ENCODE results near the gene CCR5.

The CCR5 gene

DNA sequence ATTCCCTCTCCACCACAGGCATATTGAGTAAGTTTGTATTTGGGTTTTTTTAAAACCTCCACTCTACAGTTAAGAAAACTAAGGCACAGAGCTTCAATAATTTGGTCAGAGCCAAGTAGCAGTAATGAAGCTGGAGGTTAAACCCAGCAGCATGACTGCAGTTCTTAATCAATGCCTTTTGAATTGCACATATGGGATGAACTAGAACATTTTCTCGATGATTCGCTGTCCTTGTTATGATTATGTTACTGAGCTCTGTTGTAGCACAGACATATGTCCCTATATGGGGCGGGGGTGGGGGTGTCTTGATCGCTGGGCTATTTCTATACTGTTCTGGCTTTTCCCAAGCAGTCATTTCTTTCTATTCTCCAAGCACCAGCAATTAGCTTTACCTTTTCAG is 1.6 kb upstream of the CCR5 start:
- H3K4me3 ChIP-seq (ENCODE audit: low read depth in 1 of 5, low read length in 5 of 5) = no peak overlapping the region
- H3K9me3 ChIP-seq (ENCODE audit: control insufficient read depth in 5 of 5, low read length in 5 of 5) = no peaks in the 10 kb centered on the region
- no peak overlapping the region for H3K9ac ChIP-seq (ENCODE audit: low read length in 5 of 5)
- peaks cover 0 to 6% (median 0%) of the 10 kb centered on the region in 5 donors for H3K4me1 ChIP-seq (ENCODE audit: control insufficient read depth in 5 of 5, insufficient read depth in 5 of 5, low read length in 5 of 5)
- H3K36me3 ChIP-seq (ENCODE audit: control insufficient read depth in 5 of 5, insufficient read depth in 5 of 5, low read length in 5 of 5) = no peaks in the 10 kb centered on the region
- no peak overlapping the region for H3K27ac ChIP-seq (ENCODE audit: low read depth, low read length)
- peaks cover 0 to 4% (median 0%) of the 10 kb centered on the region in 5 donors for H3K27me3 ChIP-seq (ENCODE audit: control insufficient read depth in 5 of 5, insufficient read depth in 4 of 5, low read length in 5 of 5)

DNA sequence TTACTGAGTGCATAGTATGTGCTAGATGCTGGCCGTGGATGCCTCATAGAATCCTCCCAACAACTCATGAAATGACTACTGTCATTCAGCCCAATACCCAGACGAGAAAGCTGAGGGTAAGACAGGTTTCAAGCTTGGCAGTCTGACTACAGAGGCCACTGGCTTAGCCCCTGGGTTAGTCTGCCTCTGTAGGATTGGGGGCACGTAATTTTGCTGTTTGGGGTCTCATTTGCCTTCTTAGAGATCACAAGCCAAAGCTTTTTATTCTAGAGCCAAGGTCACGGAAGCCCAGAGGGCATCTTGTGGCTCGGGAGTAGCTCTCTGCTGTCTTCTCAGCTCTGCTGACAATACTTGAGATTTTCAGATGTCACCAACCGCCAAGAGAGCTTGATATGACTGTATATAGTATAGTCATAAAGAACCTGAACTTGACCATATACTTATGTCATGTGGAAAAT is 1.0 kb upstream of the CCR5 start:
- Histone ChIP-seq H3K9ac (ENCODE audit: low read length in 5 of 5) (no peak overlapping the region), H3K4me1 (ENCODE audit: control insufficient read depth in 5 of 5, insufficient read depth in 5 of 5, low read length in 5 of 5) (peaks cover 0 to 6% (median 0%) of the 10 kb centered on the region in 5 donors), H3K9me3 (ENCODE audit: control insufficient read depth in 5 of 5, low read length in 5 of 5) (no peaks in the 10 kb centered on the region), H3K36me3 (ENCODE audit: control insufficient read depth in 5 of 5, insufficient read depth in 5 of 5, low read length in 5 of 5) (no peaks in the 10 kb centered on the region), H3K4me3 (ENCODE audit: low read depth in 1 of 5, low read length in 5 of 5) (no peak overlapping the region), H3K27me3 (ENCODE audit: control insufficient read depth in 5 of 5, insufficient read depth in 4 of 5, low read length in 5 of 5) (peaks cover 0 to 4% (median 2%) of the 10 kb centered on the region in 5 donors), H3K27ac (ENCODE audit: low read depth, low read length) (no peak overlapping the region)

DNA sequence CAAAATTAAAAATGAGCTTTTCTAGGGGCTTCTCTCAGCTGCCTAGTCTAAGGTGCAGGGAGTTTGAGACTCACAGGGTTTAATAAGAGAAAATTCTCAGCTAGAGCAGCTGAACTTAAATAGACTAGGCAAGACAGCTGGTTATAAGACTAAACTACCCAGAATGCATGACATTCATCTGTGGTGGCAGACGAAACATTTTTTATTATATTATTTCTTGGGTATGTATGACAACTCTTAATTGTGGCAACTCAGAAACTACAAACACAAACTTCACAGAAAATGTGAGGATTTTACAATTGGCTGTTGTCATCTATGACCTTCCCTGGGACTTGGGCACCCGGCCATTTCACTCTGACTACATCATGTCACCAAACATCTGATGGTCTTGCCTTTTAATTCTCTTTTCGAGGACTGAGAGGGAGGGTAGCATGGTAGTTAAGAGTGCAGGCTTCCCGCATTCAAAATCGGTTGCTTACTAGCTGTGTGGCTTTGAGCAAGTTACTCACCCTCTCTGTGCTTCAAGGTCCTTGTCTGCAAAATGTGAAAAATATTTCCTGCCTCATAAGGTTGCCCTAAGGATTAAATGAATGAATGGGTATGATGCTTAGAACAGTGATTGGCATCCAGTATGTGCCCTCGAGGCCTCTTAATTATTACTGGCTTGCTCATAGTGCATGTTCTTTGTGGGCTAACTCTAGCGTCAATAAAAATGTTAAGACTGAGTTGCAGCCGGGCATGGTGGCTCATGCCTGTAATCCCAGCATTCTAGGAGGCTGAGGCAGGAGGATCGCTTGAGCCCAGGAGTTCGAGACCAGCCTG is 984 bp downstream of the CCR5 start:
- Histone ChIP-seq H3K4me1 (ENCODE audit: control insufficient read depth in 5 of 5, insufficient read depth in 5 of 5, low read length in 5 of 5) (peaks cover 0 to 6% (median 0%) of the 10 kb centered on the region in 5 donors), H3K36me3 (ENCODE audit: control insufficient read depth in 5 of 5, insufficient read depth in 5 of 5, low read length in 5 of 5) (no peaks in the 10 kb centered on the region), H3K9me3 (ENCODE audit: control insufficient read depth in 5 of 5, low read length in 5 of 5) (no peaks in the 10 kb centered on the region), H3K27ac (ENCODE audit: low read depth, low read length) (no peak overlapping the region), H3K27me3 (ENCODE audit: control insufficient read depth in 5 of 5, insufficient read depth in 4 of 5, low read length in 5 of 5) (peaks cover 0 to 6% (median 0%) of the 10 kb centered on the region in 5 donors), H3K4me3 (ENCODE audit: low read depth in 1 of 5, low read length in 5 of 5) (no peak overlapping the region), H3K9ac (ENCODE audit: low read length in 5 of 5) (no peak overlapping the region)

DNA sequence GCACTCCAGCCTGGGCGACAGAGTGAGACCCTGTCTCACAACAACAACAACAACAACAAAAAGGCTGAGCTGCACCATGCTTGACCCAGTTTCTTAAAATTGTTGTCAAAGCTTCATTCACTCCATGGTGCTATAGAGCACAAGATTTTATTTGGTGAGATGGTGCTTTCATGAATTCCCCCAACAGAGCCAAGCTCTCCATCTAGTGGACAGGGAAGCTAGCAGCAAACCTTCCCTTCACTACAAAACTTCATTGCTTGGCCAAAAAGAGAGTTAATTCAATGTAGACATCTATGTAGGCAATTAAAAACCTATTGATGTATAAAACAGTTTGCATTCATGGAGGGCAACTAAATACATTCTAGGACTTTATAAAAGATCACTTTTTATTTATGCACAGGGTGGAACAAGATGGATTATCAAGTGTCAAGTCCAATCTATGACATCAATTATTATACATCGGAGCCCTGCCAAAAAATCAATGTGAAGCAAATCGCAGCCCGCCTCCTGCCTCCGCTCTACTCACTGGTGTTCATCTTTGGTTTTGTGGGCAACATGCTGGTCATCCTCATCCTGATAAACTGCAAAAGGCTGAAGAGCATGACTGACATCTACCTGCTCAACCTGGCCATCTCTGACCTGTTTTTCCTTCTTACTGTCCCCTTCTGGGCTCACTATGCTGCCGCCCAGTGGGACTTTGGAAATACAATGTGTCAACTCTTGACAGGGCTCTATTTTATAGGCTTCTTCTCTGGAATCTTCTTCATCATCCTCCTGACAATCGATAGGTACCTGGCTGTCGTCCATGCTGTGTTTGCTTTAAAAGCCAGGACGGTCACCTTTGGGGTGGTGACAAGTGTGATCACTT is 2.0 kb downstream of the CCR5 start:
- no peaks in the 10 kb centered on the region for H3K36me3 ChIP-seq (ENCODE audit: control insufficient read depth in 5 of 5, insufficient read depth in 5 of 5, low read length in 5 of 5)
- peaks cover 0 to 6% (median 0%) of the 10 kb centered on the region in 5 donors for H3K4me1 ChIP-seq (ENCODE audit: control insufficient read depth in 5 of 5, insufficient read depth in 5 of 5, low read length in 5 of 5)
- H3K27ac ChIP-seq (ENCODE audit: low read depth, low read length) = no peak overlapping the region
- H3K9me3 ChIP-seq (ENCODE audit: control insufficient read depth in 5 of 5, low read length in 5 of 5) = no peaks in the 10 kb centered on the region
- H3K4me3 ChIP-seq (ENCODE audit: low read depth in 1 of 5, low read length in 5 of 5) = no peak overlapping the region
- peaks cover 0 to 6% (median 0%) of the 10 kb centered on the region in 5 donors for H3K27me3 ChIP-seq (ENCODE audit: control insufficient read depth in 5 of 5, insufficient read depth in 4 of 5, low read length in 5 of 5)
- H3K9ac ChIP-seq (ENCODE audit: low read length in 5 of 5) = no peak overlapping the region

DNA sequence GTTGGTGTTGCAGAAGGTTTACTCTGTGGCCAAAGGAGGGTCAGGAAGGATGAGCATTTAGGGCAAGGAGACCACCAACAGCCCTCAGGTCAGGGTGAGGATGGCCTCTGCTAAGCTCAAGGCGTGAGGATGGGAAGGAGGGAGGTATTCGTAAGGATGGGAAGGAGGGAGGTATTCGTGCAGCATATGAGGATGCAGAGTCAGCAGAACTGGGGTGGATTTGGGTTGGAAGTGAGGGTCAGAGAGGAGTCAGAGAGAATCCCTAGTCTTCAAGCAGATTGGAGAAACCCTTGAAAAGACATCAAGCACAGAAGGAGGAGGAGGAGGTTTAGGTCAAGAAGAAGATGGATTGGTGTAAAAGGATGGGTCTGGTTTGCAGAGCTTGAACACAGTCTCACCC is 4.0 kb downstream of the CCR5 start:
- Histone ChIP-seq H3K27ac (ENCODE audit: low read depth, low read length) (no peak overlapping the region), H3K36me3 (ENCODE audit: control insufficient read depth in 5 of 5, insufficient read depth in 5 of 5, low read length in 5 of 5) (no peaks in the 10 kb centered on the region), H3K9ac (ENCODE audit: low read length in 5 of 5) (no peak overlapping the region), H3K4me3 (ENCODE audit: low read depth in 1 of 5, low read length in 5 of 5) (no peak overlapping the region), H3K27me3 (ENCODE audit: control insufficient read depth in 5 of 5, insufficient read depth in 4 of 5, low read length in 5 of 5) (peaks cover 0 to 6% (median 0%) of the 10 kb centered on the region in 5 donors), H3K4me1 (ENCODE audit: control insufficient read depth in 5 of 5, insufficient read depth in 5 of 5, low read length in 5 of 5) (peaks cover 0 to 4% (median 3%) of the 10 kb centered on the region in 5 donors), H3K9me3 (ENCODE audit: control insufficient read depth in 5 of 5, low read length in 5 of 5) (no peaks in the 10 kb centered on the region)

DNA sequence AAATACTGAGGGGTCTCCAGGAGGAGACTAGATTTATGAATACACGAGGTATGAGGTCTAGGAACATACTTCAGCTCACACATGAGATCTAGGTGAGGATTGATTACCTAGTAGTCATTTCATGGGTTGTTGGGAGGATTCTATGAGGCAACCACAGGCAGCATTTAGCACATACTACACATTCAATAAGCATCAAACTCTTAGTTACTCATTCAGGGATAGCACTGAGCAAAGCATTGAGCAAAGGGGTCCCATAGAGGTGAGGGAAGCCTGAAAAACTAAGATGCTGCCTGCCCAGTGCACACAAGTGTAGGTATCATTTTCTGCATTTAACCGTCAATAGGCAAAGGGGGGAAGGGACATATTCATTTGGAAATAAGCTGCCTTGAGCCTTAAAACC is 4.5 kb downstream of the CCR5 start:
- Histone ChIP-seq H3K27me3 (ENCODE audit: control insufficient read depth in 5 of 5, insufficient read depth in 4 of 5, low read length in 5 of 5) (peaks cover 0 to 6% (median 0%) of the 10 kb centered on the region in 5 donors), H3K4me1 (ENCODE audit: control insufficient read depth in 5 of 5, insufficient read depth in 5 of 5, low read length in 5 of 5) (peaks cover 0 to 4% (median 3%) of the 10 kb centered on the region in 5 donors), H3K4me3 (ENCODE audit: low read depth in 1 of 5, low read length in 5 of 5) (no peak overlapping the region), H3K27ac (ENCODE audit: low read depth, low read length) (no peak overlapping the region), H3K9ac (ENCODE audit: low read length in 5 of 5) (no peak overlapping the region), H3K9me3 (ENCODE audit: control insufficient read depth in 5 of 5, low read length in 5 of 5) (no peaks in the 10 kb centered on the region), H3K36me3 (ENCODE audit: control insufficient read depth in 5 of 5, insufficient read depth in 5 of 5, low read length in 5 of 5) (no peaks in the 10 kb centered on the region)

DNA sequence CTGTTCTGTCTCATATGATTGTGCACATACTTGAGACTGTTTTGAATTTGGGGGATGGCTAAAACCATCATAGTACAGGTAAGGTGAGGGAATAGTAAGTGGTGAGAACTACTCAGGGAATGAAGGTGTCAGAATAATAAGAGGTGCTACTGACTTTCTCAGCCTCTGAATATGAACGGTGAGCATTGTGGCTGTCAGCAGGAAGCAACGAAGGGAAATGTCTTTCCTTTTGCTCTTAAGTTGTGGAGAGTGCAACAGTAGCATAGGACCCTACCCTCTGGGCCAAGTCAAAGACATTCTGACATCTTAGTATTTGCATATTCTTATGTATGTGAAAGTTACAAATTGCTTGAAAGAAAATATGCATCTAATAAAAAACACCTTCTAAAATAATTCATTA is 5.1 kb downstream of the CCR5 start:
- Histone ChIP-seq H3K9me3 (ENCODE audit: control insufficient read depth in 5 of 5, low read length in 5 of 5) (no peaks in the 10 kb centered on the region), H3K4me3 (ENCODE audit: low read depth in 1 of 5, low read length in 5 of 5) (no peak overlapping the region), H3K27me3 (ENCODE audit: control insufficient read depth in 5 of 5, insufficient read depth in 4 of 5, low read length in 5 of 5) (peaks cover 0 to 6% (median 0%) of the 10 kb centered on the region in 5 donors), H3K36me3 (ENCODE audit: control insufficient read depth in 5 of 5, insufficient read depth in 5 of 5, low read length in 5 of 5) (no peaks in the 10 kb centered on the region), H3K4me1 (ENCODE audit: control insufficient read depth in 5 of 5, insufficient read depth in 5 of 5, low read length in 5 of 5) (peaks cover 0 to 9% (median 8%) of the 10 kb centered on the region in 5 donors), H3K9ac (ENCODE audit: low read length in 5 of 5) (no peak overlapping the region), H3K27ac (ENCODE audit: low read depth, low read length) (no peak overlapping the region)

DNA sequence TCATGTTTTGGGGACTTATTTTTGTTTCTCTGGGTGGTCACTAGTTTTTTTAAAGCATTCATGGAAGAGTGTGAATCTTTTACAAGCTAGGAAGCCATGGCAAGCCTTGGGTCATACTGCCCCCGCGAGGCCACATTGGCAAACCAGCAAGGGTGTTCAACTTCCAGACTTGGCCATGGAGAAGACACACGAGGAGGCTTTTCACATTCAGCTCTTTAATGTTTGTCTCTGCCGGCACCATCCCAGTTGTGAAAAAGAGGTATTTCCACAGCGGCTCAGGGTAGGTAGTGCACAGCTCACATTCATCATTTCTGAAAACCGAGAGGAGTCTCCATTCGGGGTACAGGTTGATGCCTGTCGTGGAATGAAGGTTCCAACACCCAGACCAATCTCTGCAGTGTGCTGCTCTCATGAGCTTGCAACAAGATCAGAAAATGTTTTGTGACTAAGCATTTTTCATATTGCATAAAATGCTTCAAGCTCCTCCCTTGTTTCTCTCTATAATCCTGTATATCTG is 7.7 kb downstream of the CCR5 start:
- Histone ChIP-seq H3K9ac (ENCODE audit: low read length in 5 of 5) (no peak overlapping the region), H3K4me3 (ENCODE audit: low read depth in 1 of 5, low read length in 5 of 5) (no peak overlapping the region), H3K9me3 (ENCODE audit: control insufficient read depth in 5 of 5, low read length in 5 of 5) (no peaks in the 10 kb centered on the region)

DNA sequence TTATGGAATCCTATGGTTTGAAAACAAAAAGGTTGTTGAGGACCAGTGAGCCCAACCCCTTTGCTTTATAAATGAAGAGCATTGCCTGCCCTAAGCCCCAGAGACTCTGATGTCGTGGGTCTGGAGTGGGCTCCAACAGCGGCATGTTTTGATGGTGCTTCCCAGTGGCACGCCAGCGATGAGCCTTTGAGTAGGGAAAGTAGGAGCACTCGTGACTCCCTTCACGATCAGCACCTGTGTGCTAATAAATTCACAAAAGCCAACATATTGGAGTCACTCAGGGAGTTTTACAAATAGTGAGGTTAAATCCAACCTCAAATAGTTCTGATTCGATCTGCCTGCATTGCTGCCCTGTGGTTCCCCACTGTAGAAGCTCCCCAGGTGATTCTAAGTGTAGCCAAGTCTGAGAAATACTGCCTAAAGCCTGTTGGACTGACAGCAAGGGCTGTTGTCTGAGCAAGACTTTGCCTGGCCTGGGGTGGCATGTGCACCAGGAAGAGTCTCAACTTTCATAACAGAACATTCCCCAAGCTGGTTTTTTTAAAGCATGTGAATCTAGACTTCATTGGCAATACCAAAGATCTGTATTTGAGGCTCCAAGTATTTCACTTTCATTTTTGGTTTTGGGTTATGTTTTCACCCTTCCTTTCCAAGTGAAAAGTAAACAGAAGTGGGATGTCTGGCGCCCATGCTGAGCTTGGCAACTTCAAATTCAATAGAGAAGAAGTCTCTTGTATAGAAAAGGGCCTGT is 9.9 kb downstream of the CCR5 start:
- H3K4me1 ChIP-seq (ENCODE audit: control insufficient read depth in 5 of 5, insufficient read depth in 5 of 5, low read length in 5 of 5) = peaks cover 0 to 33% (median 24%) of the 10 kb centered on the region in 5 donors
- peak overlapping the region; percentile 40 for H3K27ac ChIP-seq (ENCODE audit: low read depth, low read length)
- no peak overlapping the region for H3K9ac ChIP-seq (ENCODE audit: low read length in 5 of 5)
- no peaks in the 10 kb centered on the region for H3K27me3 ChIP-seq (ENCODE audit: control insufficient read depth in 5 of 5, insufficient read depth in 4 of 5, low read length in 5 of 5)
- H3K36me3 ChIP-seq (ENCODE audit: control insufficient read depth in 5 of 5, insufficient read depth in 5 of 5, low read length in 5 of 5) = no peaks in the 10 kb centered on the region
- no peak overlapping the region for H3K4me3 ChIP-seq (ENCODE audit: low read depth in 1 of 5, low read length in 5 of 5)
- no peaks in the 10 kb centered on the region for H3K9me3 ChIP-seq (ENCODE audit: control insufficient read depth in 5 of 5, low read length in 5 of 5)

More for the DNA sequence above, 7.7 kb downstream of the CCR5 start:
- Histone ChIP-seq H3K27me3 (ENCODE audit: control insufficient read depth in 5 of 5, insufficient read depth in 4 of 5, low read length in 5 of 5) (peaks cover 0 to 3% (median 0%) of the 10 kb centered on the region in 5 donors), H3K36me3 (ENCODE audit: control insufficient read depth in 5 of 5, insufficient read depth in 5 of 5, low read length in 5 of 5) (no peaks in the 10 kb centered on the region), H3K27ac (ENCODE audit: low read depth, low read length) (no peak overlapping the region), H3K4me1 (ENCODE audit: control insufficient read depth in 5 of 5, insufficient read depth in 5 of 5, low read length in 5 of 5) (peaks cover 0 to 26% (median 21%) of the 10 kb centered on the region in 5 donors)
